ENCODE data around the gene TM9SF3. TPM values are rescaled to one million over a fixed set of nuclear protein-coding genes. Genes with fewer than 3 reads are reported as not detected.

The TM9SF3 gene
- total and polyA plus RNA-seq, 10 of the 15 experiments (the other 5 are each of a cell fraction or from before 2014, with no cell fraction given) = 17.1 to 85.4 (median 44.9) TPM

DNA sequence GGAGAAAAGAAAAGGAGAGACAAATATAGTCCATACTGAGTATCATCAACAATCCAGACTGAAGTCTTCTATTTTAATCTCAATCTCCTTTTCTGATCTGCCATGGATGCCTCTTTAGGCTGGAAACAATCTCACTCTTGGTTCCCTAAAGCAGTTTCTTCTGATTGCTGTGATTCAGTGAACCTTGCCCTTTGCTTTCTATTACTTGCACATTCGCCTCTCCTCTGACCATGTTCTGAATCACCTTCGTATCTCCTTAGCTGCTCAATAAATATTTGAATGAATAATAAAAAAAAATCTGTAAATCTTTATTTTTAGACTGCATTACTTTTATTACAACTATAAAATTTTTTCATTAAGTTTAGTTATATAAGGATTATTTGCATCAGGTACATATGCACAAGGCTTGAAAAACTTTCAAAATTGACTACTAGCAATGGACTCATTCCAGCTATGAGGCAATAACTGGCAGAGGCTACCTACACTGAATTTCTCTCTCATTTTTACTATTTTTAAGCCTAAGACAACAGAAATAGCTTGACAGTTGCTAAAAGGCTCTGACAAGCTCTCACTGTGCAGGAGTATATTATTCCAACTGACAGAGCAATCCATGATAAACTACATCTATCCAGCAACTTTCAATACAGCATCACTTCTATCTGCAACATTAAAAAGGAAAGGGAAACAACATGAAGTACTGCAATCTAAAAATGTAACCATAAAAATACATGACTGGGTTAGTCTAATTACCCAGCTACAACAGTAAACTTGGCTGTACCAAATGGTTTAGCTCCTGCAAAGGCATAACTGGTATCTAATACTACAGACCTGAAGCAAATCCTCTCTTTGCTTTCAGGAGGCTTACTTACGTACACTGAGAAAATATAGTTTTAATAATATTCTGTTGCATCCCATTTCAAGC lies 25.6 kb downstream of the TM9SF3 start (continued):
- TF ChIP-seq ZBTB11 (CRISPR knock-in tag; IDR thresholded peaks at IDR 0.05) = no peak
- no peak for TF ChIP-seq STAT1 (conservative IDR thresholded peaks at IDR 0.05)
- TF ChIP-seq ZBED1 (IDR thresholded peaks at IDR 0.05; ENCODE audit: borderline replicate concordance) = no peak

DNA sequence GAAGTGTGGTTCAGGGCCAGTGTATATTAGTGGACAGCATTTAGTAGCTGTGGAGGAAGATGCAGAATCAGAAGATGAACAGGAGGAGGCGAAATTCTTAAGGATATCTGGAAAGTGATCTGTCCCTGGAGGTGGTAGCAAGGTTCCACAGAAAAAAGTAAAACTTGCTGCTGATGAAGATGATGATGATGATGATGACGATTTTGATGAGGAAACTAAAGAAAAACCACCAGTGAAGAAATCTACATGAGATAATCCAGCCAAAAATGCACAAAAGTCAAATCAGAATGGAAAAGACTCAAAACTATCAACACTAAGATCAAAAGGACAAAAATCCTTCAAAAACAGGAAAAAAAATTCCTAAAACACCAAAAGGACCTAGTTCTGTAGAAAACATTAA lies 26.3 kb downstream of the TM9SF3 start:
- H3K4me3 ChIP-seq = no peak overlapping the region
- in situ Hi-C loops (cut with MboI) = no loop called here
- ChIA-PET POLR2A (no interaction called here), SMC1A (ENCODE audit: uncharacterized antibody, unreplicated experiment) (no interaction called here), CTCF (interaction anchor here (1.1 kb wide), 1 partner anchor 9 kb away, joined by 4 read pairs; no protein-coding TSS in a partner anchor), RAD21 (ENCODE audit: unreplicated experiment) (no interaction called here)
- H3K79me2 ChIP-seq (ENCODE audit: control insufficient read depth, insufficient read depth, low read length) = peaks cover 3% of the 10 kb centered on the region; the same call in 1 of the 2 replicates
- ATAC-seq (no peak), FAIRE-seq (no peak), DNase-seq (ENCODE audit: low read depth, low spot score) (no peak)
- H3K9ac ChIP-seq (ENCODE audit: control insufficient read depth, insufficient read depth, low read length) = no peak overlapping the region
- no peaks in the 10 kb centered on the region for H4K20me1 ChIP-seq (ENCODE audit: control insufficient read depth, insufficient read depth)
- H3K36me3 ChIP-seq (ENCODE audit: control insufficient read depth in 2 of 2, insufficient read depth in 2 of 2, low read length in 1 of 2) = peaks cover 0 to 34% of the 10 kb centered on the region in 2 experiments
- no peak overlapping the region for H3K27ac ChIP-seq (ENCODE audit: control insufficient read depth, insufficient read depth)
- no peak overlapping the region for H2AFZ ChIP-seq (ENCODE audit: control insufficient read depth, low read depth, low read length)
- no peaks in the 10 kb centered on the region for H3K4me1 ChIP-seq (ENCODE audit: control insufficient read depth, insufficient read depth, low read length)
- intact Hi-C loops (cut with micrococcal nuclease; ENCODE audit: unreplicated experiment) = no loop called here
- no TSS peak for BruUV-seq (replicated peaks)
- H3K27me3 ChIP-seq (replicated peaks in 1 of 2; ENCODE audit: control insufficient read depth in 2 of 2, insufficient read depth in 2 of 2, low read length in 1 of 2) = no peaks in the 10 kb centered on the region
- TF ChIP-seq SMC3 (IDR thresholded peaks at IDR 0.05; ENCODE audit: borderline replicate concordance, low read length) = no peak
- TF ChIP-seq KDM1A (IDR thresholded peaks at IDR 0.05; ENCODE audit: borderline replicate concordance) = no peak
- TF ChIP-seq TCF12 (IDR thresholded peaks at IDR 0.05; ENCODE audit: low read depth, low read length) = no peak
- TF ChIP-seq TBL1XR1 (IDR thresholded peaks at IDR 0.05; ENCODE audit: low read depth, low read length) = no peak
- no peak for TF ChIP-seq ZBTB33 (IDR thresholded peaks at IDR 0.05)
- no peak for TF ChIP-seq CBX5 (IDR thresholded peaks at IDR 0.05; ENCODE audit: low read depth)
- no peak for TF ChIP-seq KLF5 (IDR thresholded peaks at IDR 0.05; ENCODE audit: partially characterized antibody)
- H3K4me2 ChIP-seq (ENCODE audit: control insufficient read depth, insufficient read depth) = no peak overlapping the region
- H3K9me3 ChIP-seq (replicated peaks; ENCODE audit: control insufficient read depth, insufficient read depth, low read length) = no peaks in the 10 kb centered on the region
- 100% methylated on average over 2 of the region's 2 CpGs for WGBS (ENCODE audit: insufficient coverage, insufficient replicate concordance, low lambda C conversion rate, missing lambda C conversion rate)

All from GM12878 (cell line).